SU-DHL-6 (cell line): Measurements from ENCODE around the gene HLA-DOA.

Experiments used
- H2AFZ ChIP-seq: fragments of 200-600 bp; sonication (generic); 2 replicates; pipeline ENCODE4 v1.6.1; 2014; ENCODE audit warnings: low read depth, mild to moderate bottlenecking, moderate library complexity, mixed read lengths, antibody characterized with exemption, low read length; ENCODE audit not compliant: severe bottlenecking
- H3F3A ChIP-seq: fragments of 200-600 bp; shearing (Covaris generic); 2 replicates; pipeline ENCODE4 v1.6.0; 2016; ENCODE audit warnings: antibody characterized with exemption, mild to moderate bottlenecking; ENCODE audit not compliant: insufficient read depth
- H3K27ac ChIP-seq: fragments of 200-600 bp; sonication (generic); 2 replicates; pipeline ENCODE4 v1.5.1; 2016; ENCODE audit warnings: low read depth, mild to moderate bottlenecking, low read length, moderate library complexity, mixed read lengths
- H3K27me3 ChIP-seq: fragments of 200-600 bp; sonication (generic), shearing (Covaris generic); 2 replicates; pipeline ENCODE4 v1.6.0; 2014; ENCODE audit warnings: mild to moderate bottlenecking, low read length
- H3K36me3 ChIP-seq: fragments of 200-600 bp; sonication (generic); 2 replicates; pipeline ENCODE4 v1.6.1; 2014; ENCODE audit warnings: mild to moderate bottlenecking, low read length, mixed read lengths
- H3K4me2 ChIP-seq: fragments of 300-600, 200-600 bp; shearing (Covaris generic), sonication (generic); 2 replicates; pipeline ENCODE4 v1.6.0; 2014; ENCODE audit warnings: low read length, low read depth, mild to moderate bottlenecking; ENCODE audit not compliant: poor library complexity, severe bottlenecking
- H3K4me3 ChIP-seq: fragments of 200-600 bp; sonication (generic); 2 replicates; pipeline ENCODE4 v1.5.1; 2014; ENCODE audit warnings: antibody characterized with exemption, low read length, mild to moderate bottlenecking, mixed read lengths; ENCODE audit not compliant: insufficient read depth, poor library complexity, severe bottlenecking
- H3K79me2 ChIP-seq: fragments of 200-600 bp; sonication (generic); 2 replicates; pipeline ENCODE4 v1.6.1; 2014; ENCODE audit warnings: mild to moderate bottlenecking, low read length, moderate library complexity; ENCODE audit not compliant: insufficient read depth
- H3K9ac ChIP-seq: fragments of 200-600 bp; sonication (generic); 2 replicates; pipeline ENCODE4 v1.7.0; 2014; ENCODE audit warnings: mild to moderate bottlenecking, low read length
- H3K9me2 ChIP-seq: fragments of 200-600 bp; sonication (generic); replicated peaks from 2 replicates; pipeline ENCODE4 v1.6.1; 2014; ENCODE audit warnings: low read length; ENCODE audit not compliant: insufficient read depth
- H3K9me3 ChIP-seq: fragments of 200-600 bp; sonication (generic); 2 replicates; pipeline ENCODE4 v1.6.1; 2014; ENCODE audit warnings: low read length, mixed read lengths; ENCODE audit not compliant: insufficient read depth
- H4K20me1 ChIP-seq: fragments of 200-600 bp; sonication (generic); 2 replicates; pipeline ENCODE4 v1.6.1; 2014; ENCODE audit warnings: low read depth, mild to moderate bottlenecking, antibody characterized with exemption, low read length, moderate library complexity, mixed read lengths
- EZH2phosphoT487 ChIP-seq: fragments of 200-600 bp; sonication (generic), shearing (Covaris generic); conservative IDR thresholded peaks from 2 replicates; pipeline ENCODE4 v1.6.1; 2018; ENCODE audit warnings: mild to moderate bottlenecking, antibody characterized with exemption, low read length, moderate library complexity, mixed read lengths
- TF ChIP-seq, protein P1 (sequence below): fragments of 200-600 bp; sonication (generic); IDR thresholded peaks from one replicate; pipeline ENCODE4 v1.5.1; 2017; ENCODE audit warnings: antibody characterized with exemption, mild to moderate bottlenecking, low read length, moderate library complexity; ENCODE audit not compliant: insufficient read depth, poor library complexity, severe bottlenecking

The HLA-DOA gene

DNA sequence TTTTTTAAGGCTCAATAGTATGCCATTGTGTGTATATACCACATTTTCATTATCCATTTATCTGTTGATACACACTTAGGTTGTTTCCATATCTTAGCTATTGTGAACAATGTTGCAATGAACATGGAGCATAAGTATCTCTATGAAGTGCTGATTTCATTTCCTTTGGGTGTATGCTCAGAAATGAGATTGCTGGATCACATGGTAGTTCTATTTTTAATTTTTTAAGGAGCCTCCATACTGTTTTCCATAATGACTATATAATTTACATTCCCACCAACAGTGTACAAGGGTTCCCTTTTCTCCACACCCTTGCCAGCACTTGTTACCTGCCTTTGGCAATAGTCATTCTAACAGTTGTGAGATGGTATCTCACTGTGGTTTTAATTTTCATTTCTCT, 15.1 kb upstream of the HLA-DOA start:
- Histone ChIP-seq H3F3A (peaks cover 25% of the 10 kb centered on the region), H3K9ac (no peak overlapping the region), H3K4me2 (no peak overlapping the region), H3K27me3 (no peaks in the 10 kb centered on the region), H3K79me2 (no peaks in the 10 kb centered on the region), H3K9me2 (no peaks in the 10 kb centered on the region), H3K4me3 (no peak overlapping the region), H3K36me3 (0 out of 2 replicates have a peak, but pooled peaks cover 3% of the 10 kb centered on the region), H2AFZ (no peak overlapping the region), H3K9me3 (no peaks in the 10 kb centered on the region), H4K20me1 (no peaks in the 10 kb centered on the region), H3K27ac (no peak overlapping the region)
- TF ChIP-seq EZH2phosphoT487: no peak
- TF ChIP-seq, protein P1, sequence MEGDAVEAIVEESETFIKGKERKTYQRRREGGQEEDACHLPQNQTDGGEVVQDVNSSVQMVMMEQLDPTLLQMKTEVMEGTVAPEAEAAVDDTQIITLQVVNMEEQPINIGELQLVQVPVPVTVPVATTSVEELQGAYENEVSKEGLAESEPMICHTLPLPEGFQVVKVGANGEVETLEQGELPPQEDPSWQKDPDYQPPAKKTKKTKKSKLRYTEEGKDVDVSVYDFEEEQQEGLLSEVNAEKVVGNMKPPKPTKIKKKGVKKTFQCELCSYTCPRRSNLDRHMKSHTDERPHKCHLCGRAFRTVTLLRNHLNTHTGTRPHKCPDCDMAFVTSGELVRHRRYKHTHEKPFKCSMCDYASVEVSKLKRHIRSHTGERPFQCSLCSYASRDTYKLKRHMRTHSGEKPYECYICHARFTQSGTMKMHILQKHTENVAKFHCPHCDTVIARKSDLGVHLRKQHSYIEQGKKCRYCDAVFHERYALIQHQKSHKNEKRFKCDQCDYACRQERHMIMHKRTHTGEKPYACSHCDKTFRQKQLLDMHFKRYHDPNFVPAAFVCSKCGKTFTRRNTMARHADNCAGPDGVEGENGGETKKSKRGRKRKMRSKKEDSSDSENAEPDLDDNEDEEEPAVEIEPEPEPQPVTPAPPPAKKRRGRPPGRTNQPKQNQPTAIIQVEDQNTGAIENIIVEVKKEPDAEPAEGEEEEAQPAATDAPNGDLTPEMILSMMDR: no peak

GRCh38 chr6:33023536-33023935, 14.1 kb upstream of the HLA-DOA start:
- H3K79me2 ChIP-seq: no peaks in the 10 kb centered on the region
- H3K27ac ChIP-seq: no peak overlapping the region
- no peak overlapping the region for H2AFZ ChIP-seq
- no peak overlapping the region for H3K4me3 ChIP-seq
- no peaks in the 10 kb centered on the region for H3K9me3 ChIP-seq
- no peaks in the 10 kb centered on the region for H3K27me3 ChIP-seq
- H3K9ac ChIP-seq: no peak overlapping the region
- H3F3A ChIP-seq: peaks cover 24% of the 10 kb centered on the region
- H3K4me2 ChIP-seq: no peak overlapping the region
- H4K20me1 ChIP-seq: no peaks in the 10 kb centered on the region
- no peaks in the 10 kb centered on the region for H3K9me2 ChIP-seq
- H3K36me3 ChIP-seq: 0 out of 2 replicates have a peak, but pooled peaks cover 3% of the 10 kb centered on the region
- TF ChIP-seq, protein P1: no peak
- TF ChIP-seq EZH2phosphoT487: no peak

GRCh38 chr6:33021917-33022316, 12.5 kb upstream of the HLA-DOA start:
- peaks cover 10% of the 10 kb centered on the region for H3F3A ChIP-seq
- H3K4me3 ChIP-seq: no peak overlapping the region
- no peaks in the 10 kb centered on the region for H3K79me2 ChIP-seq
- H3K9me2 ChIP-seq: no peaks in the 10 kb centered on the region
- no peak overlapping the region for H2AFZ ChIP-seq
- H3K27me3 ChIP-seq: no peaks in the 10 kb centered on the region
- TF ChIP-seq, protein P1: no peak
- no peak for TF ChIP-seq EZH2phosphoT487
- no peak overlapping the region for H3K9ac ChIP-seq
- no peak overlapping the region for H3K27ac ChIP-seq
- H3K36me3 ChIP-seq: 0 out of 2 replicates have a peak, but pooled peaks cover 3% of the 10 kb centered on the region
- no peak overlapping the region for H3K4me2 ChIP-seq
- H4K20me1 ChIP-seq: no peaks in the 10 kb centered on the region
- no peaks in the 10 kb centered on the region for H3K9me3 ChIP-seq
